ENCODE data around the gene RAB30. TPM values are rescaled to one million over a fixed set of nuclear protein-coding genes. Genes with fewer than 3 reads are reported as not detected.

The RAB30 gene
- total and polyA plus RNA-seq, 9 of the 15 experiments (the other 6 are each of a cell fraction or from before 2014, with no cell fraction given), result 0.29 to 1.3 (median 1.0) TPM

DNA sequence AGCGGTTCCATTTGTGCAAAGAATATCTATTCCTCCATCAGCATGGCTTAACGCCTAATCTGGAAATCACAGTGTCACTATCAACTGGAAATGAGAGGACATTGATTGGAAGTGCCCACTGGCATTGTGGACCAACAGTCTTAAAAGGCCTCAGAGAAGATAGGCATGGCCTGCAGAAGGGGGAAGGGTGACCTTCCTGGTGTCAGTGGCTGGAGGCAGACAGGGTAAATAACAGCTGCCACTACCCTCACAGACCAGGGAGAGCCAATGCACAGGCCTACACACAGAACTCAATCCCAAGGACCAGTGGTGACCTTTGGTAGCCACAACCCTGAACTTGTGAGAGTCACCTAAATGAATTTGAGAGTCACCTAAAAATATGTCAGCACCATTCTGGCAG, 134.1 kb downstream of the RAB30 start:
- WGBS (ENCODE audit: insufficient coverage, low coverage, missing lambda C conversion rate), result 56% methylated on average over 2 of the region's 2 CpGs

More for the DNA sequence above, 134.1 kb downstream of the RAB30 start:
- Histone ChIP-seq H3K79me2 (ENCODE audit: control insufficient read depth, insufficient read depth, low read length) (no peaks in the 10 kb centered on the region), H3K9me3 (replicated peaks; ENCODE audit: control insufficient read depth, insufficient read depth, low read depth, low read length) (no peaks in the 10 kb centered on the region), H3K4me2 (ENCODE audit: insufficient read depth, low read length) (no peak overlapping the region), H3K36me3 (ENCODE audit: control insufficient read depth, insufficient read depth, low read length) (peaks cover 27% of the 10 kb centered on the region), H3K4me3 (no peak overlapping the region), H2AFZ (ENCODE audit: low read depth, low read length) (no peak overlapping the region), H3K4me1 (replicated peaks in 1 of 2; ENCODE audit: control insufficient read depth in 2 of 2, insufficient read depth in 2 of 2, low read length in 2 of 2) (peaks cover 0 to under 1% of the 10 kb centered on the region in 2 experiments; a peak in 1 of 5 replicates), H3K27ac (ENCODE audit: extremely low read depth, low read depth, low read length) (no peak overlapping the region), H3K9ac (ENCODE audit: insufficient read depth in 1 of 2, low read depth in 2 of 2, low read length in 2 of 2) (no peak overlapping the region), H4K20me1 (replicated peaks; ENCODE audit: control insufficient read depth, insufficient read depth, low read length) (no peaks in the 10 kb centered on the region), H3K9me1 (ENCODE audit: control insufficient read depth, insufficient read depth, low read length) (no peaks in the 10 kb centered on the region), H3K27me3 (ENCODE audit: control insufficient read depth in 2 of 2, insufficient read depth in 2 of 2, low read length in 2 of 2) (no peaks in the 10 kb centered on the region)
- ChIA-PET CTCF (ENCODE audit: low intra/inter-chr PET ratio) (no interaction called here), POLR2A (interaction anchor here (0.7 kb wide), 1 partner anchor 51 kb away, joined by 3 read pairs; no protein-coding TSS in a partner anchor)
- intact Hi-C loops (cut with micrococcal nuclease), result no loop called here
- FAIRE-seq, result no peak
- no peak for DNase-seq (ENCODE audit: extremely low read depth in 1 of 4, low spot score in 3 of 4)
- in situ Hi-C loops (cut with MboI), result no loop called here
- TF ChIP-seq CCAR2 (IDR thresholded peaks at IDR 0.05; ENCODE audit: low read depth, low read length) (no peak), THRB (CRISPR knock-in tag; conservative IDR thresholded peaks at IDR 0.05) (no peak), ASH1L (IDR thresholded peaks at IDR 0.05; ENCODE audit: borderline replicate concordance, low read depth, partially characterized antibody) (no peak), SAFB2 (IDR thresholded peaks at IDR 0.05; ENCODE audit: borderline replicate concordance, low read depth, low read length, severe bottlenecking) (no peak), CEBPB (tag; IDR thresholded peaks at IDR 0.05) (no peak), ZNF121 (CRISPR knock-in tag; conservative IDR thresholded peaks at IDR 0.05) (no peak)
- TF ChIP-seq, protein P1, sequence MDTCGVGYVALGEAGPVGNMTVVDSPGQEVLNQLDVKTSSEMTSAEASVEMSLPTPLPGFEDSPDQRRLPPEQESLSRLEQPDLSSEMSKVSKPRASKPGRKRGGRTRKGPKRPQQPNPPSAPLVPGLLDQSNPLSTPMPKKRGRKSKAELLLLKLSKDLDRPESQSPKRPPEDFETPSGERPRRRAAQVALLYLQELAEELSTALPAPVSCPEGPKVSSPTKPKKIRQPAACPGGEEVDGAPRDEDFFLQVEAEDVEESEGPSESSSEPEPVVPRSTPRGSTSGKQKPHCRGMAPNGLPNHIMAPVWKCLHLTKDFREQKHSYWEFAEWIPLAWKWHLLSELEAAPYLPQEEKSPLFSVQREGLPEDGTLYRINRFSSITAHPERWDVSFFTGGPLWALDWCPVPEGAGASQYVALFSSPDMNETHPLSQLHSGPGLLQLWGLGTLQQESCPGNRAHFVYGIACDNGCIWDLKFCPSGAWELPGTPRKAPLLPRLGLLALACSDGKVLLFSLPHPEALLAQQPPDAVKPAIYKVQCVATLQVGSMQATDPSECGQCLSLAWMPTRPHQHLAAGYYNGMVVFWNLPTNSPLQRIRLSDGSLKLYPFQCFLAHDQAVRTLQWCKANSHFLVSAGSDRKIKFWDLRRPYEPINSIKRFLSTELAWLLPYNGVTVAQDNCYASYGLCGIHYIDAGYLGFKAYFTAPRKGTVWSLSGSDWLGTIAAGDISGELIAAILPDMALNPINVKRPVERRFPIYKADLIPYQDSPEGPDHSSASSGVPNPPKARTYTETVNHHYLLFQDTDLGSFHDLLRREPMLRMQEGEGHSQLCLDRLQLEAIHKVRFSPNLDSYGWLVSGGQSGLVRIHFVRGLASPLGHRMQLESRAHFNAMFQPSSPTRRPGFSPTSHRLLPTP (IDR thresholded peaks at IDR 0.05; ENCODE audit: borderline replicate concordance, extremely low read depth, insufficient read length), result no peak
- TF ChIP-seq, protein P2, sequence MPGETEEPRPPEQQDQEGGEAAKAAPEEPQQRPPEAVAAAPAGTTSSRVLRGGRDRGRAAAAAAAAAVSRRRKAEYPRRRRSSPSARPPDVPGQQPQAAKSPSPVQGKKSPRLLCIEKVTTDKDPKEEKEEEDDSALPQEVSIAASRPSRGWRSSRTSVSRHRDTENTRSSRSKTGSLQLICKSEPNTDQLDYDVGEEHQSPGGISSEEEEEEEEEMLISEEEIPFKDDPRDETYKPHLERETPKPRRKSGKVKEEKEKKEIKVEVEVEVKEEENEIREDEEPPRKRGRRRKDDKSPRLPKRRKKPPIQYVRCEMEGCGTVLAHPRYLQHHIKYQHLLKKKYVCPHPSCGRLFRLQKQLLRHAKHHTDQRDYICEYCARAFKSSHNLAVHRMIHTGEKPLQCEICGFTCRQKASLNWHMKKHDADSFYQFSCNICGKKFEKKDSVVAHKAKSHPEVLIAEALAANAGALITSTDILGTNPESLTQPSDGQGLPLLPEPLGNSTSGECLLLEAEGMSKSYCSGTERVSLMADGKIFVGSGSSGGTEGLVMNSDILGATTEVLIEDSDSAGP (CRISPR knock-in tag; IDR thresholded peaks at IDR 0.05), result no peak
- ATAC-seq, result no peak; the same call in 2 of the 3 replicates
- BruUV-seq (replicated peaks), result no TSS peak
